H9 (cell line): ENCODE measurements around the gene RPL6. TPM values are rescaled to one million over a fixed set of nuclear protein-coding genes. Genes with fewer than 3 reads are reported as not detected.

Experiments
- DNase-seq: peaks from one replicate; pipeline ENCODE4 v3.0.0-alpha.2; 2017
- H2AFZ ChIP-seq: one replicate; pipeline ENCODE4 v1.6.1; 2013; ENCODE audit warnings: mild to moderate bottlenecking, low read length, control low read depth, moderate library complexity
- H2AK5ac ChIP-seq: 2 replicates; pipeline ENCODE4 v1.6.1; 2013; ENCODE audit warnings: low read length, control low read depth, mixed read lengths; ENCODE audit not compliant: insufficient read length
- H2BK120ac ChIP-seq: one replicate; pipeline ENCODE4 v1.6.1; 2013; ENCODE audit warnings: low read depth, mild to moderate bottlenecking, low read length, control low read depth, inconsistent platforms; ENCODE audit not compliant: poor library complexity, severe bottlenecking
- H2BK12ac ChIP-seq: 2 replicates; pipeline ENCODE4 v1.6.1; 2013; ENCODE audit warnings: low read length, control low read depth, mixed read lengths, low read depth; ENCODE audit not compliant: insufficient read length
- H2BK15ac ChIP-seq: 2 replicates; pipeline ENCODE4 v1.6.1; 2013; ENCODE audit warnings: low read depth, low read length, control low read depth
- H2BK20ac ChIP-seq: one replicate; pipeline ENCODE4 v1.6.1; 2013; ENCODE audit warnings: low read depth, mild to moderate bottlenecking, low read length, control low read depth, inconsistent platforms; ENCODE audit not compliant: poor library complexity, severe bottlenecking
- H2BK5ac ChIP-seq: 2 replicates; pipeline ENCODE4 v1.6.1; 2013; ENCODE audit warnings: low read length, control low read depth, mixed read lengths; ENCODE audit not compliant: insufficient read length
- H3K14ac ChIP-seq: 2 replicates; pipeline ENCODE4 v1.6.1; 2013; ENCODE audit warnings: low read length, control low read depth; ENCODE audit not compliant: insufficient read depth
- H3K18ac ChIP-seq: 2 replicates; pipeline ENCODE4 v1.6.1; 2013; ENCODE audit warnings: low read depth, mild to moderate bottlenecking, mixed read lengths, low read length, control low read depth; ENCODE audit not compliant: insufficient read length
- H3K23ac ChIP-seq: 2 replicates; pipeline ENCODE4 v1.6.1; 2013; ENCODE audit warnings: low read length, control low read depth, mixed read lengths, low read depth; ENCODE audit not compliant: insufficient read length
- H3K23me2 ChIP-seq: 2 replicates; pipeline ENCODE4 v1.6.1; 2013; ENCODE audit warnings: low read depth, mild to moderate bottlenecking, mixed read lengths, low read length, control low read depth; ENCODE audit not compliant: insufficient read length, poor library complexity, severe bottlenecking
- H3K27ac ChIP-seq: 2 replicates; pipeline ENCODE4 v1.5.1; 2013; ENCODE audit warnings: low read length, control low read depth, mixed read lengths, low read depth; ENCODE audit not compliant: insufficient read length
- H3K27me3 ChIP-seq: 2 replicates; pipeline ENCODE4 v1.6.1; 2013; ENCODE audit warnings: low read length, control low read depth, inconsistent platforms; ENCODE audit not compliant: insufficient read depth
- H3K4ac ChIP-seq: 2 replicates; pipeline ENCODE4 v1.6.1; 2013; ENCODE audit warnings: low read depth, mild to moderate bottlenecking, control low read depth, inconsistent platforms, low read length, moderate library complexity
- H3K4me1 ChIP-seq: 2 replicates; pipeline ENCODE4 v1.6.1; 2013; ENCODE audit warnings: low read length, control low read depth, inconsistent platforms; ENCODE audit not compliant: insufficient read depth
- H3K4me2 ChIP-seq: 2 replicates; pipeline ENCODE4 v1.6.1; 2013; ENCODE audit warnings: low read length, control low read depth, mixed read lengths; ENCODE audit not compliant: insufficient read length, insufficient read depth
- H3K56ac ChIP-seq: 2 replicates; pipeline ENCODE4 v1.6.1; 2013; ENCODE audit warnings: low read depth, mild to moderate bottlenecking, mixed read lengths, low read length, control low read depth; ENCODE audit not compliant: insufficient read length
- H3K79me1 ChIP-seq: 2 replicates; pipeline ENCODE4 v1.6.1; 2013; ENCODE audit warnings: low read depth, mild to moderate bottlenecking, moderate library complexity, low read length, control low read depth, inconsistent platforms; ENCODE audit not compliant: insufficient read depth, poor library complexity, severe bottlenecking
- H3K79me2 ChIP-seq: 2 replicates; pipeline ENCODE4 v1.6.1; 2013; ENCODE audit warnings: low read length, control low read depth, inconsistent platforms; ENCODE audit not compliant: insufficient read depth
- H3K9ac ChIP-seq: 2 replicates; pipeline ENCODE4 v1.6.1; 2013; ENCODE audit warnings: low read length, control low read depth, mixed read lengths; ENCODE audit not compliant: insufficient read length; ENCODE audit errors: extremely low read depth
- H3K9me3 ChIP-seq: one replicate; pipeline ENCODE4 v1.6.1; 2013; ENCODE audit warnings: low read depth, low read length, inconsistent platforms; ENCODE audit not compliant: control insufficient read depth
- H3T11ph ChIP-seq: one replicate; pipeline ENCODE4 v1.6.1; 2013; ENCODE audit warnings: mild to moderate bottlenecking, low read length, control low read depth, inconsistent platforms
- H4K20me1 ChIP-seq: one replicate; pipeline ENCODE4 v1.6.1; 2013; ENCODE audit not compliant: control insufficient read depth, insufficient read length, insufficient read depth
- H4K5ac ChIP-seq: 2 replicates; pipeline ENCODE4 v1.6.1; 2013; ENCODE audit warnings: low read depth, mild to moderate bottlenecking, mixed read lengths, low read length, control low read depth; ENCODE audit not compliant: insufficient read length
- H4K8ac ChIP-seq: replicated peaks from 2 replicates; pipeline ENCODE4 v1.6.1; 2013; ENCODE audit warnings: low read length, control low read depth, mixed read lengths, low read depth; ENCODE audit not compliant: insufficient read length
- H4K91ac ChIP-seq: 2 replicates; pipeline ENCODE4 v1.6.1; 2013; ENCODE audit warnings: low read depth, mild to moderate bottlenecking, moderate library complexity, mixed read lengths, low read length, control low read depth; ENCODE audit not compliant: insufficient read length
- H3K27ac Mint-ChIP-seq, 3 experiments: 2 replicates in 2 of 3; 3 replicates in 1 of 3; pipeline ENCODE4 v1.8.0; 2020 to 2021; ENCODE audit warnings: mixed read lengths in 3 of 3, mild to moderate bottlenecking in 1 of 3, moderate library complexity in 1 of 3
- H3K27me3 Mint-ChIP-seq: 2 replicates; pipeline ENCODE4 v1.8.0; 2021; ENCODE audit warnings: low read depth, mild to moderate bottlenecking, moderate library complexity, mixed read lengths
- H3K36me3 Mint-ChIP-seq, 3 experiments: 2 replicates in 2 of 3; 3 replicates in 1 of 3; pipeline ENCODE4 v1.8.0; 2020 to 2021; ENCODE audit warnings: low read depth in 3 of 3, mixed read lengths in 3 of 3; ENCODE audit not compliant: insufficient read depth in 1 of 3
- H3K4me1 Mint-ChIP-seq, 2 experiments: 2 replicates each; pipeline ENCODE4 v1.8.0; 2020; ENCODE audit warnings: mixed read lengths in 2 of 2
- H3K4me3 Mint-ChIP-seq, 2 experiments: 2 replicates in 1 of 2; 3 replicates in 1 of 2; pipeline ENCODE4 v1.8.0; 2020 to 2021; ENCODE audit warnings: mild to moderate bottlenecking in 2 of 2, mixed read lengths in 2 of 2, moderate library complexity in 1 of 2
- H3K9me3 Mint-ChIP-seq, 2 experiments: 2 replicates in 1 of 2; 3 replicates in 1 of 2; pipeline ENCODE4 v1.8.0; 2020; ENCODE audit warnings: mild to moderate bottlenecking in 2 of 2, mixed read lengths in 2 of 2, moderate library complexity in 1 of 2
- CTCF ChIP-seq: fragments of 200-600 bp; sonication (generic); conservative IDR thresholded peaks from 3 replicates; pipeline ENCODE4 v1.8.0; 2021; ENCODE audit warnings: antibody characterized with exemption, mild to moderate bottlenecking
- WGBS: extraction: QIAGEN DNeasy Blood & Tissue Kit; methylation state at CpG from one replicate; pipeline ENCODE4 v1.1.7; 2013; ENCODE audit warnings: missing lambda C conversion rate, low lambda C conversion rate, mixed read lengths; ENCODE audit not compliant: insufficient read length; ENCODE audit errors: extremely low coverage; 5-methylcytosine and 5-hydroxymethylcytosine counted together
- total RNA-seq: library from RNA; stranded (reverse); gene quantifications from 2 replicates; pipeline ENCODE4 v1.2.1, GENCODE V29; 2021

RPL6 gene
- total RNA-seq, 1 experiment from 2014 or later: 1,921 TPM

GRCh38 chr12:112375105-112375504, 34.3 kb downstream of the RPL6 start:
- no peak for DNase-seq
- H3K9me3 ChIP-seq: no peaks in the 10 kb centered on the region
- no peak overlapping the region for H3K18ac ChIP-seq
- no peak overlapping the region for H3K56ac ChIP-seq
- H3K27me3 ChIP-seq: no peaks in the 10 kb centered on the region
- H4K5ac ChIP-seq: no peak overlapping the region
- H3K4me2 ChIP-seq: no peak overlapping the region
- no peak overlapping the region for H2BK20ac ChIP-seq
- no peak overlapping the region for H4K91ac ChIP-seq
- no peak overlapping the region for H3K9ac ChIP-seq
- Mint-ChIP-seq H3K4me1 (peaks cover 4% of the 10 kb centered on the region in 2 experiments; a peak in 3 of 4 replicates), H3K27me3 (no peaks in the 10 kb centered on the region), H3K9me3 (peaks cover 0 to 4% of the 10 kb centered on the region in 2 experiments; a peak in 2 of 5 replicates), H3K4me3 (no peak overlapping the region), H3K27ac (no peak overlapping the region), H3K36me3 (peaks cover 4 to 9% (median 5%) of the 10 kb centered on the region in 3 experiments; a peak in 4 of 7 replicates)
- H3K23ac ChIP-seq: no peak overlapping the region
- no peak overlapping the region for H3T11ph ChIP-seq
- H2BK15ac ChIP-seq: no peak overlapping the region
- no peak for TF ChIP-seq CTCF
- H3K27ac ChIP-seq: no peak overlapping the region
- no peak overlapping the region for H2BK120ac ChIP-seq
- no CpG with 5 or more reads among the region's 5 CpGs for WGBS
- no peaks in the 10 kb centered on the region for H3K4me1 ChIP-seq
- no peak overlapping the region for H4K8ac ChIP-seq
- H2BK5ac ChIP-seq: no peak overlapping the region
- no peak overlapping the region for H3K14ac ChIP-seq
- H3K23me2 ChIP-seq: no peaks in the 10 kb centered on the region
- no peak overlapping the region for H2AK5ac ChIP-seq
- H3K4ac ChIP-seq: no peak overlapping the region
- H2BK12ac ChIP-seq: no peak overlapping the region
- peaks cover 9% of the 10 kb centered on the region for H3K79me1 ChIP-seq
- H4K20me1 ChIP-seq: no peaks in the 10 kb centered on the region
- H3K79me2 ChIP-seq: peaks cover 2% of the 10 kb centered on the region; the same call in 1 of the 2 replicates
- no peak overlapping the region for H2AFZ ChIP-seq
